Spleen (tissue), 11 donors: ENCODE data around the gene RAD51B. TPM values are rescaled to one million over a fixed set of nuclear protein-coding genes. Genes with fewer than 3 reads are reported as not detected.
A peak's percentile ranks its signal among the peaks of the same experiment; 100 is the strongest.

ENCODE experiments used
- DNase-seq: peaks from one replicate; pipeline ENCODE4 v3.0.0-alpha.2; 2020
- H3K27ac ChIP-seq, 8 donors: fragments of 200-600 bp; sonication (generic) in 7 of 8; 1 replicate in 4 of 8; 2 replicates in 4 of 8; pipeline versions ENCODE4 v1.5.0 to v1.8.0; 2016 to 2021; ENCODE audit warnings: inconsistent platforms in 4 of 8, mild to moderate bottlenecking in 4 of 8, moderate library complexity in 1 of 8
- H3K27me3 ChIP-seq, 7 donors: fragments of 200-600 bp; sonication (generic) in 6 of 7; replicated peaks in 1 of 7; 1 replicate in 4 of 7; 2 replicates in 3 of 7; pipeline versions ENCODE4 v1.5.0 to v1.8.0; 2016 to 2021; ENCODE audit warnings: inconsistent platforms in 3 of 7, mild to moderate bottlenecking in 1 of 7
- H3K36me3 ChIP-seq, 6 donors: fragments of 200-600 bp; sonication (generic) in 5 of 6; 1 replicate in 4 of 6; 2 replicates in 2 of 6; pipeline versions ENCODE4 v1.5.0 to v1.8.0; 2016 to 2021; ENCODE audit warnings: inconsistent platforms in 2 of 6
- H3K4me1 ChIP-seq, 6 donors: fragments of 200-600 bp; sonication (generic) in 5 of 6; 1 replicate in 3 of 6; 2 replicates in 3 of 6; pipeline versions ENCODE4 v1.5.0 to v1.8.0; 2016 to 2021; ENCODE audit warnings: inconsistent platforms in 3 of 6
- H3K4me3 ChIP-seq, 8 donors: fragments of 200-600 bp; sonication (generic) in 7 of 8; 1 replicate in 4 of 8; 2 replicates in 4 of 8; pipeline versions ENCODE4 v1.5.0 to v1.8.0; 2016 to 2021; ENCODE audit warnings: inconsistent platforms in 4 of 8, mild to moderate bottlenecking in 4 of 8, moderate library complexity in 2 of 8
- H3K9me3 ChIP-seq, 8 donors: fragments of 200-600 bp; sonication (generic) in 7 of 8; 1 replicate in 4 of 8; 2 replicates in 4 of 8; pipeline versions ENCODE4 v1.5.0 to v1.8.0; 2016 to 2021; ENCODE audit warnings: inconsistent platforms in 4 of 8
- POLR2A ChIP-seq, 3 donors: fragments of 450-650 bp; IDR thresholded peaks; one replicate each; pipeline ENCODE4 v1.5.1; 2017; ENCODE audit warnings: antibody characterized with exemption in 3 of 3, mild to moderate bottlenecking in 1 of 3
- POLR2AphosphoS5 ChIP-seq, 3 donors: sonication (generic); formaldehyde crosslinking; IDR thresholded peaks; one replicate each; pipeline ENCODE4 v1.5.1; 2017; ENCODE audit warnings: antibody characterized with exemption in 3 of 3
- WGBS, 5 donors: extraction: QIAGEN DNeasy Blood & Tissue Kit in 3 of 5; methylation state at CpG; one replicate each; pipeline versions ENCODE4 v1.1.5 to v1.1.7; 2013 to 2018; 5-methylcytosine and 5-hydroxymethylcytosine counted together
- intact Hi-C: fragments of 100-400 bp; cut with DNase I; formaldehyde crosslinking; loops from one replicate; pipeline ENCODE4 v1.15.0; 2023; ENCODE audit warnings: low total_unique reads
- polyA plus RNA-seq, 3 donors: library from polyadenylated mRNA; stranded (reverse); fragments of 200-250 nt; gene quantifications; one replicate each; pipeline ENCODE4 v1.2.1, GENCODE V29; 2013
- total RNA-seq, 7 donors: library from RNA; depleted of rRNA in 3 of 7; stranded (reverse); fragments of >200 nt in 3 of 7; fragmentation: NEBNext Ultra II Directional in 4 of 7; extraction: Animal tissue kit (Norgen Biotek cat#: 25700) in 4 of 7; gene quantifications; one replicate each; pipeline versions ENCODE4 v1.1.0 to v1.2.1, GENCODE V29; 2016 to 2021
- TF ChIP-seq, protein P1 (sequence below), 11 experiments: fragments of 200-600 bp in 7 of 11; fragments of 450-650 bp in 4 of 11; sonication (generic) in 4 of 11; IDR thresholded peaks in 8 of 11; conservative IDR thresholded peaks in 3 of 11; 1 replicate in 7 of 11; 2 replicates in 4 of 11; pipeline versions ENCODE4 v1.4.0 to v1.8.0; 2016 to 2021; ENCODE audit warnings: antibody characterized with exemption in 11 of 11, inconsistent platforms in 4 of 11, mild to moderate bottlenecking in 1 of 11
- donor health status: healthy with polysubstance abuse.
- donor health status: DM: no; HTN: no; CAD: no; lungs with moderate emphysema.
- donor health status: DM: no; HTN: no; CAD: no.
- donor health status: Bipolar disorder and iron deficiency.
- donor health status: healthy.
- donor health status: DM: no; HTN: no; CAD: no.
- donor health status: DM: yes; HTN: yes; CAD: no.

RAD51B gene
- total and polyA plus RNA-seq, 10 donors, result 4.2 to 43.7 (median 29.8) TPM

- DNase-seq, result no peak
- Histone ChIP-seq H3K4me3 (no peak overlapping the region), H3K4me1 (peaks cover 0 to 39% (median 8%) of the 10 kb centered on the region in 6 donors), H3K27me3 (no peaks in the 10 kb centered on the region), H3K27ac (no peak overlapping the region), H3K36me3 (no peaks in the 10 kb centered on the region), H3K9me3 (no peaks in the 10 kb centered on the region)
- TF ChIP-seq POLR2A (IDR thresholded peaks at IDR 0.05) (no peak), POLR2AphosphoS5 (IDR thresholded peaks at IDR 0.05) (no peak)
- intact Hi-C loops, result no loop called here
- 74 to 91% (median 79%) methylated on average over 2 of the region's 2 CpGs for WGBS, 5 donors
These were observed 852.3 kb downstream of the RAD51B start for GRCh38 chr14:68671909-68672308.

DNA sequence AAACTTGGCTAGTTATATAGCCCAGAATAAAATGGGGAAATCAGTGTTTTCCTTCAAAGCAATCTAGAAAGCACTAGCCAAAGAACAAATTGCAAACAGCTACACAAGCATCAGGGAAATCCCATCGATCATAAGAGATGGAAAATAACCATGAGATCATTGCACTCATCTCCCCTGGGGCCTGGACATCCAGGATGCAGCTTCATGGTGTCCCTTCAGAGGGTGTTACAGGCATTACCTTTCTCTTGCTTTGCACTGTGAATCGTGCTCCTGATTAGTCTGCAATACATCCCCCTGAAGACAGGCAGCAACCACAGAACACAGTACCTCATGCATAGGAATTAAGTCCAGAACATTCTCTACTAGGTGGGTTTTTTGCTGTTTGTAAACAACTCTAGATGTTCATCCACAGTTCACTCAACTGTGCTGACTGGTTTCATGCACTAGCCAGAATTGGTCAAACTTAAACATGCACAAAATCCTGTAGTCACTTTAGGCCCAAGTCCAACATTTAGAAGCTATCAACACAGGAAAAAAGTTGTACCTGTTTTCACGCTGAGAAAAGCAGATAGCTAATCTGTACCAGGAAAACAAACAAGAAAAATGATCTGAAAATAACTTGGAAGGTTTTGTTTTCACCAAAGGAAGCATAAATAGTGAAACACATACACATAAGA lies 853.2 kb downstream of the RAD51B start:
- peaks cover 0 to 35% (median 8%) of the 10 kb centered on the region in 6 donors for H3K4me1 ChIP-seq
- H3K36me3 ChIP-seq, result no peaks in the 10 kb centered on the region
- H3K27me3 ChIP-seq, result no peaks in the 10 kb centered on the region
- 64 to 79% (median 70%) methylated on average over 3 of the region's 3 CpGs for WGBS, 5 donors
- intact Hi-C loops, result no loop called here
- H3K4me3 ChIP-seq, result no peak overlapping the region
- H3K9me3 ChIP-seq, result no peaks in the 10 kb centered on the region
- H3K27ac ChIP-seq, result peak overlapping the region in 1 of 8 donors; percentile 22
- no peak for DNase-seq
- TF ChIP-seq, protein P1, sequence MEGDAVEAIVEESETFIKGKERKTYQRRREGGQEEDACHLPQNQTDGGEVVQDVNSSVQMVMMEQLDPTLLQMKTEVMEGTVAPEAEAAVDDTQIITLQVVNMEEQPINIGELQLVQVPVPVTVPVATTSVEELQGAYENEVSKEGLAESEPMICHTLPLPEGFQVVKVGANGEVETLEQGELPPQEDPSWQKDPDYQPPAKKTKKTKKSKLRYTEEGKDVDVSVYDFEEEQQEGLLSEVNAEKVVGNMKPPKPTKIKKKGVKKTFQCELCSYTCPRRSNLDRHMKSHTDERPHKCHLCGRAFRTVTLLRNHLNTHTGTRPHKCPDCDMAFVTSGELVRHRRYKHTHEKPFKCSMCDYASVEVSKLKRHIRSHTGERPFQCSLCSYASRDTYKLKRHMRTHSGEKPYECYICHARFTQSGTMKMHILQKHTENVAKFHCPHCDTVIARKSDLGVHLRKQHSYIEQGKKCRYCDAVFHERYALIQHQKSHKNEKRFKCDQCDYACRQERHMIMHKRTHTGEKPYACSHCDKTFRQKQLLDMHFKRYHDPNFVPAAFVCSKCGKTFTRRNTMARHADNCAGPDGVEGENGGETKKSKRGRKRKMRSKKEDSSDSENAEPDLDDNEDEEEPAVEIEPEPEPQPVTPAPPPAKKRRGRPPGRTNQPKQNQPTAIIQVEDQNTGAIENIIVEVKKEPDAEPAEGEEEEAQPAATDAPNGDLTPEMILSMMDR (IDR thresholded peaks at IDR 0.05 in 8 of 11, conservative IDR thresholded peaks at IDR 0.05 in 3 of 11), result peak in 1 of 11 experiments; percentile 15
- TF ChIP-seq POLR2AphosphoS5 (IDR thresholded peaks at IDR 0.05), result no peak
- TF ChIP-seq POLR2A (IDR thresholded peaks at IDR 0.05), result no peak

- H3K4me3 ChIP-seq, result no peak overlapping the region
- peaks cover 0 to 33% (median 8%) of the 10 kb centered on the region in 6 donors for H3K4me1 ChIP-seq
- H3K27ac ChIP-seq, result no peak overlapping the region
- no peaks in the 10 kb centered on the region for H3K27me3 ChIP-seq
- no peak for TF ChIP-seq POLR2A (IDR thresholded peaks at IDR 0.05)
- no peak for TF ChIP-seq POLR2AphosphoS5 (IDR thresholded peaks at IDR 0.05)
- TF ChIP-seq, protein P1 (IDR thresholded peaks at IDR 0.05 in 8 of 11, conservative IDR thresholded peaks at IDR 0.05 in 3 of 11), result no peak
- intact Hi-C loops, result no loop called here
- 75 to 94% (median 77%) methylated on average over 5 of the region's 5 CpGs for WGBS, 5 donors
- DNase-seq, result no peak
- H3K36me3 ChIP-seq, result no peaks in the 10 kb centered on the region
- H3K9me3 ChIP-seq, result no peaks in the 10 kb centered on the region
These were observed 853.9 kb downstream of the RAD51B start for GRCh38 chr14:68673464-68673863.

GRCh38 chr14:68674538-68675232 lies 855.1 kb downstream of the RAD51B start:
- H3K9me3 ChIP-seq, result no peaks in the 10 kb centered on the region
- 77 to 86% (median 81%) methylated on average over 5 of the region's 5 CpGs for WGBS, 5 donors
- H3K4me1 ChIP-seq, result peaks cover 0 to 28% (median 4%) of the 10 kb centered on the region in 6 donors
- DNase-seq, result no peak
- intact Hi-C loops, result no loop called here
- H3K36me3 ChIP-seq, result no peaks in the 10 kb centered on the region
- no peak overlapping the region for H3K4me3 ChIP-seq
- H3K27me3 ChIP-seq, result no peaks in the 10 kb centered on the region
- TF ChIP-seq, protein P1 (IDR thresholded peaks at IDR 0.05 in 8 of 11, conservative IDR thresholded peaks at IDR 0.05 in 3 of 11), result no peak
- no peak for TF ChIP-seq POLR2AphosphoS5 (IDR thresholded peaks at IDR 0.05)
- no peak for TF ChIP-seq POLR2A (IDR thresholded peaks at IDR 0.05)
- H3K27ac ChIP-seq, result peak overlapping the region in 1 of 8 donors; percentile 27
